Stimulated activated CD4-positive, alpha-beta T cell treated with anti-CD3 and anti-CD28 coated beads, TNF-alpha, amount 100 ng/mL, for 48 hours (primary cell): ENCODE measurements around the gene ATP5PO.

Source experiments
- DNase-seq, 3 donors: peaks; one replicate each; pipeline ENCODE4 v3.0.0-alpha.2; 2020; ENCODE audit warnings: low read depth in 3 of 3

The ATP5PO gene

DNA sequence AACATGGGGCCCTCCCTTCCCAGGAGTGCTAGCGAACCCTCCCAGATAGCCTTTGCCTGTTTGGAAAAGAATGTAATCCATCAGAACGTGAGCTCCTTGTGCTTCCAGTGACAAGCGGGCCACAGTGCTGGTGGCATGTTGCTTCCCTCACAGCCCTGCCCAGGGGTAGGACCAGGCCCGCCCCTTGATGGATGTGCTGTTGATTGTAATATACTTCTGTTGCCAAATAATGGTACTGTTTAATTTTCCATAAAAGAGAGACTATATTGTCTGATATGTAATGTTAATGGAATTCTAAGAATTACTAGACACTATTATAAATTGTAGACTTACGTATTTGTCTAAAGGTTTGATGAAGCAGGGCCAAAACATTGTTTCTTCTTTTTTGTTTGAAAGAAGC lies 16.4 kb downstream of the ATP5PO start:
- no peak for DNase-seq

- no peak for DNase-seq
Measured at GRCh38 chr21:33898586-33898985, 17.0 kb downstream of the ATP5PO start.

- no peak for DNase-seq
Measured at GRCh38 chr21:33897739-33898138, 17.9 kb downstream of the ATP5PO start.

DNA sequence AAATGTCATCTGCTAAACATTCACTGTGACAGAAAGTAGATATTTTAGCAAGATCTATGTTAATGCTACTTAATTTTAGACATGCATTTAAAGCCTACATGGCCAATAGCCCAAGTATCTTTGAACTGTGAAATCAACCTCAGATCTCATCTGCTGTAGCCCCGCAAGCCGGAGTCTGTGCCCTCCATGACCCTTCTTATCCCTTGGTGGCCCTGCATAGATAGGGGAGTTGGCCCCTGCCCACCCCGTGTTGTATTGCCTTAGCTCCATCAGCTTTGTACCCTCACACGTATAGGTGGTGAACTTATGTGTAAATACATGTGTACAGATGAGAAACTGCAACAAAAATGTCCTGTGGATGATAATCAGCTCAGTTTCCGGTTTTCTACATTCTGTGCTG lies 18.5 kb downstream of the ATP5PO start:
- DNase-seq: no peak

- DNase-seq: no peak
Measured at GRCh38 chr21:33896691-33897090, 18.9 kb downstream of the ATP5PO start.

DNA sequence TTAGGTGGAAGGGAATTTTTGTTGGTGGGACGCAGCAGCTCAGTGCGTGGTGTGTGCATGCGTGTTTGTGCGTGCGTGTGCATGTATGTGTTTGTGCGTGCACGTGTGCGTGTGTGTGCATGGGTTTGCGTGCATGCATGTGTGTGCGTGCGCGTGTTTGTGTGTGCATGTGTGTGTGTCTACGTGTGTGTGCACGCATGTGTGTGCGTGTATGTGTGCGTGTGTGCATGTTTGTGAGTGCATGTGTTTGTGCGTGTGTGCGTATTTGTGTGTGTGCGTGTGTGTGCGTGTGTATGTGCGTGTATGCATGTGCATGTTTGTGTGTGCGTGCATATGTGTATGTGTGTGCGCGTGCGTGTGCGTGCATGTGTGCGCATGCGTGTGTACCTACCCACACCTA lies 20.2 kb downstream of the ATP5PO start:
- DNase-seq: no peak

DNA sequence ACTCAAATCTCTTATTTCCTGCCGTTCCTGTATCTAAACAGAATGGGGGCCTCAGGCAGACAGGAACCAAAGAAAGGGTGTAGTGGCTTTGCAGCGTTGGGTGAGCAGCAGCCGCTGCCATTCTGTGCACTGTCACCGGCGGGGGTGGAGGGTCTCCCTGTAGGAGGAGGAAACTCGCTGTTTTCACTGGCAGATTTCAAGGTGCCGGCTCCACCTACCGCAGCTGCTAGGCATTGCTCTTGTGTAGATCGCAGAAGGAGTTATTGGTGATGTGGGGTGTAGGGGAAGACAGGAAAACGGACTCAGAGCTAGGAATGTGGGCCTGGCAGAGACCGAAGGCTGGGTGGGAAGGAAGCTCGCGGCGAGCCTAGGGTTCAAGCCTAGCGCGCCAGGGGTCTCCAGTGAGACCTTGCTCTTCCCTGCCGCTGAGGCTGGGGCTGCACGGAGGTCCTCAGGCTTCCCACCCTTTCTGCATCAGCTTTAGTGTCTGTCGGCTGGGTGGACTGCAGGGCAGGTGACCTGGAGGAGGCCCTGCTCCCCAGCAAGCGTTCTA lies 20.8 kb downstream of the ATP5PO start:
- DNase-seq: peak; percentile 36 to 64 (median 60)

DNA sequence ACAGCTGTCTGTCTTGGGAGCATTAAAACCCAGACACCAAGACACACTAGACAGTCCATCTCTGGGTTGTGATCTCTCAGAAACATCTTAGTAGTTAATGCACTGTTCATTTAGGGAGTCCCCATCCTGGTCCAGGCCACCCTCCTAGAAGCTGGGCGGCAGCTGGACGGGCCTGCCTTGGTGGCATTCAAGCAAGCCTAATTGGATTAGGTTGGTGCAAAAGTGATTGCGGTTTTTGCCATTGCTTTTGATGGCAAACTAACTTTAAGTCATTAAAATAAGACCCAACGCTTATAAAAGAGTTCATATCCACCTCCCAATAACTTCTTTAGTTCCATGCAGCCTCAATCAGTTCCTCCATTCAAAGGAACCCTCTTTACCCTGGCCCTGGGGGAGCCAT lies 21.7 kb downstream of the ATP5PO start:
- DNase-seq: no peak

DNA sequence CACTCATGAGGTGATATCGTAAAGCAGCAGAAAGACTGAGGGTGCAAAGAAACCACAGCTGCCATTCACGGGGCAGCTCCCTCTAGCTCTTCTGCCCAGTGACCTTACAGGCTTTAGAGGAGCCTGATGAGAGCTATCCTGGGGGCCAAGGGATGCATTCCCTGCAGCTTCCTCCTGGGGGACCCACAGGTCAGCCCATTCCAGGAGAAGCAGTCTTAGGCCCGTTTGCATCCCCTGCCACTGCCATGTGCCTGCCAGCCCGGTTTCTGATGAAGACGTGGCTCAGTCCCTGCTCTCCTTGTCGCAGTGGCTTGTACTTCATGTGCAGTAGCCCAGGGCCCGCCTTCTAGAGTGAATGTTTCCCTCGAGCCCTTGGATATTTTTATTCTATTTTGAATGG lies 22.8 kb downstream of the ATP5PO start:
- DNase-seq: no peak

DNA sequence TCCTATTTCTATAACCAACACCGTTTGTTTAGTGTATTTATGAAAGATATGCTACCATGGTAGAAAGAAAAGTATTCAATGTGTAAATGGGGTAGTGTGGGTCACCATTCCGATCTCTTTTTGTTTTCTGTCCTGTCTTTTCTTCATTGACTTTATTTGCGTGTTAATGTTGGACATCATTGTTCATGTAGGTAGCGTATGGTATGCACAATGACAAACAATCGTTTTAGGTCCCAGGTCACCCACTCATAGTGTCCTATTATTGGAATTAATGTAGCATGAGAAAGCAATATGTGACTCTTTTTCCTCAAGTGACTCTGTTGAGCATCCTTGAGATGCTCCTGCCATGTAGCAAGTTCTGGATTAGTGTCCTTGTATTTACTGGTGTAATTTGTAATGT lies 25.4 kb downstream of the ATP5PO start:
- DNase-seq: no peak

DNA sequence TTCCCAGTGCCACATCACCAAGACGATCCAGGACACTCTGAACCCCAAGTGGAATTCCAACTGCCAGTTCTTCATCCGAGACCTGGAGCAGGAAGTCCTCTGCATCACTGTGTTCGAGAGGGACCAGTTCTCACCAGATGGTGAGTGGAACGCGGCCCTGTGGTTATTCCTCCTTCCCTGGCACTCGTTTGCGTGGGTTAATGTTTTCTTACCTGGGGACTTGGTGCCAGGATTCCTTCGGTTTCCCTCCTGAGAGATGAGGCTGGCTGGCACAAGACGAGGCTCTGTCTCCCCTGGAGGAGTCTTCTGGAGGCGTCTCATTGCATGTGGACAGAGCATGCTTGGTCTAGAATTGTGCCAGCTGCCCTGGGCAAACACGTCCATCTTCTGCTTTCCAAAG lies 29.3 kb downstream of the ATP5PO start:
- no peak for DNase-seq

DNA sequence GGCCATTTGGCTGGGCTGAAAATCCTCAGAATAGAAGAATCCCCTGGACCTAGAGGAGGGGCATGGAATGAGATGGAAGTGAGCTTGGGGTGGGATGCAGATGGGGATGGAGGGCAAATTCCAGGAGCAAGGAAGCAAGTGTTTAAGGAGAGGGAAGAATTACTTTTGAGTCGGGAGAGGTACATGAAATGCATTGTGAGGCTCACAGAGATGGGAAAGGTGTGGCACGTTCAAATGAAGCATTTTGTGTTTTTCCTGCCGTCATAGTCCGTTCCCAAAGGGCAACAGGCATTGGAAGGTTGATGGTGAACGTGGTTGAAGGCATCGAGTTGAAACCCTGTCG lies 30.5 kb downstream of the ATP5PO start:
- DNase-seq: no peak

GRCh38 chr21:33884376-33885171 lies 31.0 kb downstream of the ATP5PO start:
- no peak for DNase-seq

DNA sequence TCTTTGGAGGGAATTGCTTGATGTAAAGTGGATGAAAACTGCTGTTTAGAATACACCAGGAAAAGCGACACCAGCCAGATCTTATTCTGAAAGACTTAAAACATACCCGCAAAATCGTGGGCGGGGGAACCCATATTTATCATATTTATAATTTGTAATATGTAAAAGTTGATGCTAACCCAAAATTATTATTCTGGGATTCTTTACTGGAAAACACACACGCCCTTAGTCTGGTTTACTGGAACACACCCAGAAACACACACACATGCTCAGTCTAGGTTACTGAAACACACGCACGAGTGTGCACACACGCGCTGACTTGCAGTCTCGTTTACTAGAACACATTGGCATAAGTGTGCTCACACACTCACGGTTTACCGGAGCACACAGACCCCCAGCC lies 32.5 kb downstream of the ATP5PO start:
- no peak for DNase-seq

GRCh38 chr21:33881689-33882440 lies 33.7 kb downstream of the ATP5PO start:
- DNase-seq: no peak

DNA sequence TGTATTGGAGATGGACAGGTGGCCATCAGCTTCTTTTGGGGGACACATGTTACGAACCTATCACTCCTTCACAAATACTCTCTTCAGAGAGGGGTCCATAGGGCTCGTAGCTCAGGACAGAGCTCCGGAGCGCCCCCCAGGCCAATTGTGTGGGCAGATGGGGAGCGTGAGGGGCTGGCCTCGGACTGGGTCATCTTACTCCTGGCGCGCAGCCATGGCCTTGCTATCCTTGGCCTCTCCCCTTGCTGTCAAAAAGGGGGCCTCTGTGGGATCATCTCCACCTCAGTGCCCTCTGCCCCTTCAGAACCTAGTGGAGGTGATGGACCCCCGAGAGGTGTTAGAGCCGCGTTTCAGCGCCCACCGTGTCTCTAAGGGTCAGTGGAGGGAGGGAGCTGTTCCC lies 35.0 kb downstream of the ATP5PO start:
- DNase-seq: no peak

- no peak for DNase-seq
Measured at GRCh38 chr21:33878824-33879223, 36.8 kb downstream of the ATP5PO start.

DNA sequence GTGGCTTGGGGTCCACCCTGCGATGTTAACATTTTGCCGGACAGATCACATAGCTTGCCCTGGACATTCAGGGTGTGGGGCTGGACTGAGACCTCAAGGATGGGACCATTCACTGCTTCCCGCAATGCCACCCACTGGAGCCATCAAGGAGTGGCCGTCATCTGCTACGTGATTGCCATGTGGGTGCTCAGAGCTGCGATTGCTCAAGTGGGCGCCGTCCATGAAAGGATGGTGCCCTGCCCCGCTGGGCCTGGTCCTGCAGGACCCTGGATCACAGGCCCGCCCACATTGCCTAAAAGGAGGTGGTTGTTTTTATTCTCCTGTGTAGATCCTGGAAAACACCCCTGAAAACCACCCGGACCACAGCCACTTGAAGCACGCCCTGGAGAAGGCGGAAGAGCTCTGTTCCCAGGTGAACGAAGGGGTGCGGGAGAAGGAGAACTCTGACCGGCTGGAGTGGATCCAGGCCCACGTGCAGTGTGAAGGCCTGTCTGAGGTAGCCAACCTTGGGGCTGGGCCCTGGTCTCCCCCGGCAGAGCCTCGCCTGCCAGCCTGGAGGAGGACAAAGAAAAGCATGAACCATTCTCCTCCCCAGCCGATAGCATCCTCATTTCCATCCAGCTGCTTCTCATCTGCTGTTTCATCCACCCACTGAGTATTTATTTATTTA lies 40.4 kb downstream of the ATP5PO start:
- DNase-seq: no peak

DNA sequence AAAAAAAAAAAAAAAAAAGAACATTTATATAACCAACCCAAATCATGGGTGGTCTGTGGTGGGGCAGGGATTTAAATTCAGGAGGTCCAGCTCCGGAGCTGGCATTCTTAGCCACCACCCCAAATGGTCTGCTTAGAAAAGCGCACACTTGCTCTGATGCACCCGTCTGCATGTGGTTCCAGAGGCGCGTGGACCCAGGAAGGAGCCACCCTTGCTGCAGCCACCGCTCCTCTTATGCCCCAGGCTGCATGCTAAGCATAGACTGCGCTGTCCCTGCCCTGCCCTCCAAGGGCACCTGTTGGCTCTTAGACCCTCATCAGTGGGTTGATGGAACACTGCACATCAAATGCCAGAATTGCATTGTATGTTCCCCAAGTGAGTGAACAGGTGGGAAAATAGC lies 41.4 kb downstream of the ATP5PO start:
- DNase-seq: no peak

DNA sequence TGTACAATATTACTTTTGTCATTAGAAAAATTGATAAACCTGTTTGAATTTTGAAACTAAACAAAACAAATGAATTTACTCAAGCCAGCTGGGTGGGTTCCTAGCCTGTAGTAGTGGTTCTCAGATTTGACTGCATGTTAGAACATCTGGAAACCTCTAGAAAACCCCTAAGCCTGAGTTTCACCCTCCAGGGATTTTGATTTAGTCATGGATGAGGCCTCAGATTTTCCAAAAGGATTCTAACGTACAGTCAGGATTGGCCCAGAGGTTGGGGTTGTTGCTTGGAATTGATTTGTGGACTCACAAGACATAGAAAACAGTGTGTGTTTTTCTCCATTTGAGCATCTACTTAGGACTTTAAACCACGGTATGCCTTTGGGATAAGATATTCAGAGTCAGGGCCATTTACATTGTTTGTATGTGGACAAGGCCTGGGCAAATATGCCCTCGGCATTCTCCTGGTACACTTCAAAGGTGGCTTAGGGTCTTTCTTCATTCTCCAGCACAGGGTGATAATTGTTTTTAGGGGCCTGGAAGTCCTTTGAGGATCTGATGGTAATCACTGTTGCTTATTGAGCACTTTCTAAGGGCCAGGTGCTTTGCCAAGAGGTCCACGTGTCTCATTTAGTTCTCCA lies 42.6 kb downstream of the ATP5PO start:
- DNase-seq: no peak

DNA sequence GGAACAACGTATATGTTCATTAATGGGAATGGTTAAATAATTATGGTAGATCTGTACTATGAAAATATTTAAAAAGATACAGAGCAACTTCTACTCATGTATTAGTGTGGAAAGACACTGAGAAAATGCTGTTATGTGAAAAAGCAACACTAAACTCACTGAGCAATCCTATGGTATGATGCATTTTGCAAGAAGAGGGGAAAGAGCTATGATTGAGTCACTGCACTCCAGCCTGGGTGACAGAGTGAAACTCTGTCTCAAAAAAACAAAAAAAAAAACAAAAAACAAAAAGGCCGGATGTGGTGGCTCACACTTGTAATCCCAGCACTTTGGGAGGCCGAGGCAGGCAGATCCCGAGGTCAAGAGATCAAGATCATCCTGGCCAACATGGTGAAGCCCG lies 44.4 kb downstream of the ATP5PO start:
- no peak for DNase-seq

- no peak for DNase-seq
Measured at GRCh38 chr21:33870768-33871167, 44.8 kb downstream of the ATP5PO start.
